ENCODE data around the gene KRTAP19-4. TPM values are rescaled to one million over a fixed set of nuclear protein-coding genes. Genes with fewer than 3 reads are reported as not detected.

KRTAP19-4 gene
- polyA plus RNA-seq, 1 of the 3 experiments (the other 2 are of a cell fraction), result not detected

DNA sequence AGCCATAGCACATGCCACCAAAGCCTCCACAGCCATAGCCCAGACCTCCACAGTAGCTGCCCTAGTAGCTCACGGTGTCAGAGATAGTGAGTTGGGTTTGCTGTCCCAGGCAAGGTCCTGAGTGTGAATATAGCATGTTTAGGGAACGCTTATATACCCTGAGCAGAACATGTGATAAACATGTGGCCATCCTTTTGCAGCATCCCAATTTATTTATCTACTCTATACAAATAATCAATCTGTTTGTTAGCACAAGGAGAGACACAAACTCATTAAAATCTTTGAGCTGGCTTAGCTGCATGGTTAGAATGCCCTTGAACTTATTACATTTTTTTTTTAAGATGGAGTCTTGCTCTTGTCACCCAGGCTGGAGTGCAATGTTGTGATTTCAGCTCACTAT, 9.6 kb downstream of the KRTAP19-4 start, which contains the start of gene KRTAP19-2:
Gene KRTAP19-2, minus strand, starts transcription at position 101 of the 400 bp plus-strand sequence. Its CDS starts 88 bp downstream, at position 13.
- no peak within 1 kb of the TSS for H3K27ac ChIP-seq (ENCODE audit: low read depth in 2 of 2, low read length in 1 of 2)
- ChIA-PET POLR2A (no interaction called here), CTCF (no interaction called here)
- H3K9me2 ChIP-seq, result no peaks in the 10 kb centered on the region
- no peaks in the 10 kb centered on the region for H3K4me1 ChIP-seq (ENCODE audit: control insufficient read depth in 1 of 2, insufficient read depth in 2 of 2, low read depth in 1 of 2, low read length in 1 of 2)
- H4K20me1 ChIP-seq (ENCODE audit: insufficient read depth), result no peaks in the 10 kb centered on the region
- 0 out of 2 replicates have a peak, but pooled peaks cover 8% of the 10 kb centered on the region for H3K27me3 ChIP-seq (ENCODE audit: insufficient read depth)
- no peaks in the 10 kb centered on the region for H3K36me3 ChIP-seq (replicated peaks in 1 of 2; ENCODE audit: control insufficient read depth in 1 of 2, insufficient read depth in 2 of 2, low read length in 1 of 2)
- H2AFZ ChIP-seq (ENCODE audit: low read depth), result no peak within 1 kb of the TSS
- H3F3A ChIP-seq (replicated peaks; ENCODE audit: insufficient read depth), result no peaks in the 10 kb centered on the region
- no peak within 1 kb of the TSS for H3K4me2 ChIP-seq
- H3K4me3 ChIP-seq (ENCODE audit: low read depth in 2 of 2, low read length in 1 of 2), result no peak within 1 kb of the TSS
- no peaks in the 10 kb centered on the region for H3K79me2 ChIP-seq (ENCODE audit: insufficient read depth)
- 0% methylated on average over 2 of the region's 2 CpGs for WGBS (ENCODE audit: low lambda C conversion rate)
- H3K9me3 ChIP-seq, result no peaks in the 10 kb centered on the region; the same call in 1 of the 2 replicates
- no peak within 1 kb of the TSS for H3K9ac ChIP-seq
- no peak for DNase-seq
- no peak for TF ChIP-seq GABPA (IDR thresholded peaks at IDR 0.05; ENCODE audit: low read depth)
- no peak for TF ChIP-seq MEF2A (IDR thresholded peaks at IDR 0.05; ENCODE audit: borderline replicate concordance, low read depth)
- TF ChIP-seq EZH2phosphoT487 (IDR thresholded peaks at IDR 0.05; ENCODE audit: borderline replicate concordance, low read depth), result no peak
- no peak for TF ChIP-seq USF1 (IDR thresholded peaks at IDR 0.05; ENCODE audit: borderline replicate concordance, low read depth)
- TF ChIP-seq NRF1 (IDR thresholded peaks at IDR 0.05; ENCODE audit: low read depth, low read length), result no peak
- TF ChIP-seq FOSL2 (IDR thresholded peaks at IDR 0.05; ENCODE audit: borderline replicate concordance, low read depth), result no peak
- TF ChIP-seq, protein P1, sequence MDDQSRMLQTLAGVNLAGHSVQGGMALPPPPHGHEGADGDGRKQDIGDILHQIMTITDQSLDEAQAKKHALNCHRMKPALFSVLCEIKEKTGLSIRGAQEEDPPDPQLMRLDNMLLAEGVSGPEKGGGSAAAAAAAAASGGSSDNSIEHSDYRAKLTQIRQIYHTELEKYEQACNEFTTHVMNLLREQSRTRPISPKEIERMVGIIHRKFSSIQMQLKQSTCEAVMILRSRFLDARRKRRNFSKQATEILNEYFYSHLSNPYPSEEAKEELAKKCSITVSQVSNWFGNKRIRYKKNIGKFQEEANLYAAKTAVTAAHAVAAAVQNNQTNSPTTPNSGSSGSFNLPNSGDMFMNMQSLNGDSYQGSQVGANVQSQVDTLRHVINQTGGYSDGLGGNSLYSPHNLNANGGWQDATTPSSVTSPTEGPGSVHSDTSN (IDR thresholded peaks at IDR 0.05), result no peak
- TF ChIP-seq TEAD4 (IDR thresholded peaks at IDR 0.05; ENCODE audit: borderline replicate concordance, insufficient read depth), result no peak

- no peaks in the 10 kb centered on the region for H3K4me1 ChIP-seq (ENCODE audit: control insufficient read depth in 1 of 2, insufficient read depth in 2 of 2, low read depth in 1 of 2, low read length in 1 of 2)
- H2AFZ ChIP-seq (ENCODE audit: low read depth), result no peak overlapping the region
- no peak for TF ChIP-seq MXI1 (IDR thresholded peaks at IDR 0.05; ENCODE audit: low read depth, low read length)
- TF ChIP-seq SMC3 (IDR thresholded peaks at IDR 0.05; ENCODE audit: low read depth, low read length), result no peak
- TF ChIP-seq EZH2phosphoT487 (IDR thresholded peaks at IDR 0.05; ENCODE audit: borderline replicate concordance, low read depth), result no peak
- TF ChIP-seq POLR2AphosphoS5 (IDR thresholded peaks at IDR 0.05; ENCODE audit: low read depth, low read length), result no peak
- no peak for TF ChIP-seq GABPA (IDR thresholded peaks at IDR 0.05; ENCODE audit: low read depth)
- TF ChIP-seq FOXM1 (IDR thresholded peaks at IDR 0.05; ENCODE audit: low read depth), result no peak
- TF ChIP-seq GATA2 (CRISPR knock-in tag; IDR thresholded peaks at IDR 0.05), result no peak
- TF ChIP-seq, protein P2, sequence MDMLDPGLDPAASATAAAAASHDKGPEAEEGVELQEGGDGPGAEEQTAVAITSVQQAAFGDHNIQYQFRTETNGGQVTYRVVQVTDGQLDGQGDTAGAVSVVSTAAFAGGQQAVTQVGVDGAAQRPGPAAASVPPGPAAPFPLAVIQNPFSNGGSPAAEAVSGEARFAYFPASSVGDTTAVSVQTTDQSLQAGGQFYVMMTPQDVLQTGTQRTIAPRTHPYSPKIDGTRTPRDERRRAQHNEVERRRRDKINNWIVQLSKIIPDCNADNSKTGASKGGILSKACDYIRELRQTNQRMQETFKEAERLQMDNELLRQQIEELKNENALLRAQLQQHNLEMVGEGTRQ (IDR thresholded peaks at IDR 0.05; ENCODE audit: borderline replicate concordance, low read depth, low read length), result no peak
- TF ChIP-seq RAD21 (IDR thresholded peaks at IDR 0.05; ENCODE audit: low read length), result no peak
- TF ChIP-seq EP300 (IDR thresholded peaks at IDR 0.05; ENCODE audit: borderline replicate concordance in 1 of 2, low read depth in 1 of 2, low read length in 1 of 2), result no peak
- no peaks in the 10 kb centered on the region for H4K20me1 ChIP-seq (ENCODE audit: insufficient read depth)
- no peaks in the 10 kb centered on the region; the same call in 1 of the 2 replicates for H3K9me3 ChIP-seq
- 0% methylated on average over 2 of the region's 2 CpGs for WGBS (ENCODE audit: low lambda C conversion rate)
- no peak overlapping the region for H3K4me3 ChIP-seq (ENCODE audit: low read depth in 2 of 2, low read length in 1 of 2)
- H3F3A ChIP-seq (replicated peaks; ENCODE audit: insufficient read depth), result no peaks in the 10 kb centered on the region
- CTCF ChIA-PET, result no interaction called here
- no peaks in the 10 kb centered on the region for H3K36me3 ChIP-seq (replicated peaks in 1 of 2; ENCODE audit: control insufficient read depth in 1 of 2, insufficient read depth in 2 of 2, low read length in 1 of 2)
- no peak overlapping the region for H3K27ac ChIP-seq (ENCODE audit: low read depth in 2 of 2, low read length in 1 of 2)
- no peaks in the 10 kb centered on the region for H3K27me3 ChIP-seq (ENCODE audit: insufficient read depth)
- POLR2A ChIA-PET, result no interaction called here
- no peak for DNase-seq
- H3K79me2 ChIP-seq (ENCODE audit: insufficient read depth), result no peaks in the 10 kb centered on the region
- H3K9me2 ChIP-seq, result no peaks in the 10 kb centered on the region
- no peak overlapping the region for H3K9ac ChIP-seq
- no peak overlapping the region for H3K4me2 ChIP-seq
Observed at GRCh38 chr21:30486180-30486579, 10.8 kb downstream of the KRTAP19-4 start.

All from SK-N-SH (cell line).